OCI-LY3 (cell line): ENCODE data around the gene OR56B4.
"Not testable (repeated sequence)": the region's sequence is repeated elsewhere in the genome, so short reads cannot be mapped to it uniquely, and the experiment has no call there.

Experiments used
- H2AFZ ChIP-seq: fragments of 200-600, 300-600 bp; shearing (Covaris generic); 2 replicates; pipeline ENCODE4 v1.6.0; 2014; ENCODE audit warnings: antibody characterized with exemption, low read depth, low read length
- H3K27ac ChIP-seq: fragments of 200-600, 300-600 bp; sonication (generic); 2 replicates; pipeline ENCODE4 v1.5.1; 2014; ENCODE audit warnings: mild to moderate bottlenecking, low read length, moderate library complexity, mixed read lengths
- H3K27me3 ChIP-seq: fragments of 200-600, 300-600 bp; sonication (generic); 2 replicates; pipeline ENCODE4 v1.6.1; 2014; ENCODE audit warnings: low read depth, low read length, mixed read lengths
- H3K36me3 ChIP-seq: fragments of 200-600, 300-600 bp; sonication (generic); replicated peaks from 2 replicates; pipeline ENCODE3; 2014; ENCODE audit warnings: low read depth, low read length, mixed read lengths
- H3K4me1 ChIP-seq: fragments of 300-600, 200-600 bp; sonication (generic); 2 replicates; pipeline ENCODE4 v1.6.1; 2014; ENCODE audit warnings: low read length, mixed read lengths
- H3K4me2 ChIP-seq: fragments of 200-600, 300-600 bp; sonication (generic); 2 replicates; pipeline ENCODE4 v1.6.1; 2014; ENCODE audit warnings: low read length, mixed read lengths
- H3K4me3 ChIP-seq: fragments of 300-600, 200-600 bp; sonication (generic); 2 replicates; pipeline ENCODE4 v1.5.1; 2014; ENCODE audit warnings: antibody characterized with exemption, mild to moderate bottlenecking, low read length, moderate library complexity
- H3K79me2 ChIP-seq: fragments of 300-600, 200-600 bp; shearing (Covaris generic); 2 replicates; pipeline ENCODE4 v1.6.1; 2014; ENCODE audit warnings: mild to moderate bottlenecking, low read length, mixed read lengths
- H3K9ac ChIP-seq: fragments of 300-600, 200-600 bp; shearing (Covaris generic); 2 replicates; pipeline ENCODE4 v1.6.0; 2014; ENCODE audit warnings: mild to moderate bottlenecking, low read length, moderate library complexity
- H3K9me3 ChIP-seq: fragments of 200-600, 300-600 bp; shearing (Covaris generic); 2 replicates; pipeline ENCODE4 v1.6.1; 2014; ENCODE audit warnings: low read length, mixed read lengths; ENCODE audit not compliant: insufficient read depth
- H4K20me1 ChIP-seq: fragments of 200-600, 300-600 bp; sonication (generic); 2 replicates; pipeline ENCODE4 v1.6.1; 2016; ENCODE audit warnings: low read length, mixed read lengths; ENCODE audit not compliant: insufficient read depth
- CTCF ChIP-seq: fragments of 200-600, 300-600 bp; sonication (generic); IDR thresholded peaks from 2 replicates; pipeline ENCODE4 v1.5.1; 2014; ENCODE audit warnings: antibody characterized with exemption, low read length, low read depth
- EZH2phosphoT487 ChIP-seq: fragments of 200-600 bp; shearing (Covaris generic); IDR thresholded peaks from 2 replicates; pipeline ENCODE4 v1.6.1; 2018; ENCODE audit warnings: antibody characterized with exemption, mixed run types, low read depth

Gene OR56B4

GRCh38 chr11:6127881-6128280, 20.4 kb downstream of the OR56B4 start:
- H3K4me1 ChIP-seq: no peaks in the 10 kb centered on the region
- no peak overlapping the region for H3K4me2 ChIP-seq
- H3K79me2 ChIP-seq: no peaks in the 10 kb centered on the region
- no peak overlapping the region for H3K4me3 ChIP-seq
- H3K9ac ChIP-seq: no peak overlapping the region
- H3K27ac ChIP-seq: no peak overlapping the region
- no peaks in the 10 kb centered on the region for H4K20me1 ChIP-seq
- no peak overlapping the region for H2AFZ ChIP-seq
- H3K27me3 ChIP-seq: peaks cover 9% of the 10 kb centered on the region
- TF ChIP-seq EZH2phosphoT487 (no peak), CTCF (no peak)
- no peaks in the 10 kb centered on the region for H3K9me3 ChIP-seq
- H3K36me3 ChIP-seq: no peaks in the 10 kb centered on the region

GRCh38 chr11:6129011-6129410, 21.5 kb downstream of the OR56B4 start:
- TF ChIP-seq EZH2phosphoT487 (no peak), CTCF (no peak)
- H3K79me2 ChIP-seq: no peaks in the 10 kb centered on the region

GRCh38 chr11:6129635-6130034, 22.2 kb downstream of the OR56B4 start:
- no peaks in the 10 kb centered on the region for H4K20me1 ChIP-seq
- H3K4me3 ChIP-seq: no peak overlapping the region
- H3K79me2 ChIP-seq: no peaks in the 10 kb centered on the region
- H3K27ac ChIP-seq: no peak overlapping the region
- H3K27me3 ChIP-seq: peaks cover 12% of the 10 kb centered on the region
- H2AFZ ChIP-seq: no peak overlapping the region
- TF ChIP-seq CTCF (no peak), EZH2phosphoT487 (no peak)
- H3K36me3 ChIP-seq: no peaks in the 10 kb centered on the region
- no peaks in the 10 kb centered on the region for H3K4me1 ChIP-seq
- H3K9ac ChIP-seq: no peak overlapping the region
- no peaks in the 10 kb centered on the region for H3K9me3 ChIP-seq
- H3K4me2 ChIP-seq: no peak overlapping the region

More at GRCh38 chr11:6129011-6129410, 21.5 kb downstream of the OR56B4 start:
- Histone ChIP-seq H4K20me1 (no peaks in the 10 kb centered on the region), H3K4me1 (no peaks in the 10 kb centered on the region), H3K4me2 (no peak overlapping the region), H2AFZ (no peak overlapping the region), H3K4me3 (no peak overlapping the region), H3K9ac (no peak overlapping the region), H3K9me3 (no peaks in the 10 kb centered on the region), H3K36me3 (no peaks in the 10 kb centered on the region), H3K27ac (no peak overlapping the region), H3K27me3 (peaks cover 15% of the 10 kb centered on the region)

GRCh38 chr11:6132431-6132830, 24.9 kb downstream of the OR56B4 start:
- Histone ChIP-seq H3K4me3 (no peak overlapping the region), H3K79me2 (no peaks in the 10 kb centered on the region), H4K20me1 (no peaks in the 10 kb centered on the region), H3K9ac (no peak overlapping the region), H3K27ac (no peak overlapping the region), H3K4me2 (no peak overlapping the region), H3K27me3 (peaks cover 10% of the 10 kb centered on the region; the same call in 1 of the 2 replicates), H2AFZ (no peak overlapping the region), H3K4me1 (no peaks in the 10 kb centered on the region), H3K36me3 (no peaks in the 10 kb centered on the region), H3K9me3 (no peaks in the 10 kb centered on the region)
- TF ChIP-seq CTCF: no peak
- TF ChIP-seq EZH2phosphoT487: no peak

GRCh38 chr11:6135936-6136335, 28.5 kb downstream of the OR56B4 start:
- H3K9ac ChIP-seq, H3K4me1 ChIP-seq, H3K27ac ChIP-seq, H3K4me2 ChIP-seq, H4K20me1 ChIP-seq, H3K9me3 ChIP-seq, H3K4me3 ChIP-seq, H2AFZ ChIP-seq, H3K79me2 ChIP-seq, H3K36me3 ChIP-seq: not testable (repeated sequence)
- peaks cover 11% of the 10 kb centered on the region for H3K27me3 ChIP-seq
